HG03575 (cell line): Measurements from ENCODE around the gene CHCHD3.

Experiments used
- ATAC-seq: cut with Tn5 transposase; IDR thresholded peaks from one replicate; pipeline ENCODE4 v1.9.1; 2021; ENCODE audit not compliant: unreplicated experiment, insufficient number of reproducible peaks, low FRiP score; ENCODE audit errors: extremely low read depth

Gene CHCHD3

DNA sequence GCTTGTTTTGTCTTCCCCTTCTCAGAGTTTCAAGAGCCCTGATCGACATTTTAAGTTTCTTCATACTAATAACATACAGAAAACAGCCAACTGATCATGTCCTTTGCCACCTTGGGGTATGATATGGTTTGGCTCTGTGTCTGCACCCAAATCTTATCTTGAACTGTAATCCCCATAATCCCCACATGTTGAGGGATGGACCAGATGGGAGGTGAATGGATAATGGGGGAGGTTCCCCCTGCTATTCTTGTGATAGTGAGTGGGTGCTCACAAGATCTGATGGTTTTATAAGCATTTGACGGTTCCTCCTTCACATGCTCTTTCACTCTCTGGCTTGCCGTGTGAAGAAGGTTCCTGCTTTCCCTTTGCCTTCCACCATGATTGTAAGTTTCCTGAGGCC, 190.3 kb downstream of the CHCHD3 start:
- no peak for ATAC-seq

DNA sequence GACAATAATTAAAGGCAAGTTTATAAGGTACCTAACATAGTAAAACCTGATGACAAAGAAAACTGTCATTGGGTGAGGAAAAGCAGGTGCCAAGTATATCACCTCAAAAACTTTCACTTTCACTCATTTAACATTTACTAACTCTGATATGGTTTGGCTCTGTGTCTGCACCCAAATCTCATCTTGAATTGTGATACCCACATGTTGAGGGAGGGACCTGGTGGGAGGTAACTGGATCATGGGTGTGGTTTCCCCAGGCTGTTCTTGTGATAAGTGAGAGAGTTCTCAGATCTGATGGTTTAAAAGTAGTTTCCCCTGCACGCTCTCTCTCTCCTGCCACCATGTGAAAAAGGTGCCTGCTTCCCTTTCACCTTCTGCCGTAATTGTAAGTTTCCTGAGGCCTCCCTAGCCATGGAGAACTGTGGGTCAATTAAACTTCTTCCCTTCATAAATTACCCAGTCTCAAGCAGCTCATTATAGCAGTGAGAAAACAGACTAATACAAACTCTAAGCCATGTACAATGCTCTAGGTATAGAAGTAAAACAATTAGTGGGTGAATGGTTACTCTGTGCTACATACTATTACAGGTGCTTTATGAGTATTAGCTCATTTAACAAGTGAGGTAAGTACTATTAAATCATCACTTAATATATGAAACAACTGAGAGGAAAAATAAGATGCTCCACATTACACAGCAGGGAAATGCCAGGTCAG, 199.0 kb downstream of the CHCHD3 start:
- ATAC-seq: no peak

DNA sequence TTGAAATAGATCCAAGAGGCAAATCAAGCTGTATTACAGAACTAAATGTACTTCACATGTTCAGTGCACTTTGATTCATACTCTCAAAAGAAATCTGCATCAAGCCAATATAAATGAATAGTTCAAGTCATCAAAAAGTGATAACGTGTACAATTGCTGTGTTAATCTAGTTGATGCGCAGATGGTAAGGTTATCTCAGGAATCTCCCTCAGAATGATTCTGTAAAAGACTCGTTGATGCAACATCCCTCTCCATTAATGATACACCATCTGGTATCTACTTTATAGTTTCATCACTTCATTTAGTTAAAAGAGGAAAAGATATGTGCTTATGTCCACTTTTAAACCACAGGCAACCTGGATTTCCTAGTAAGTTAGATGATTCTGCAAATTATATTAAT, 200.6 kb downstream of the CHCHD3 start:
- ATAC-seq: no peak

DNA sequence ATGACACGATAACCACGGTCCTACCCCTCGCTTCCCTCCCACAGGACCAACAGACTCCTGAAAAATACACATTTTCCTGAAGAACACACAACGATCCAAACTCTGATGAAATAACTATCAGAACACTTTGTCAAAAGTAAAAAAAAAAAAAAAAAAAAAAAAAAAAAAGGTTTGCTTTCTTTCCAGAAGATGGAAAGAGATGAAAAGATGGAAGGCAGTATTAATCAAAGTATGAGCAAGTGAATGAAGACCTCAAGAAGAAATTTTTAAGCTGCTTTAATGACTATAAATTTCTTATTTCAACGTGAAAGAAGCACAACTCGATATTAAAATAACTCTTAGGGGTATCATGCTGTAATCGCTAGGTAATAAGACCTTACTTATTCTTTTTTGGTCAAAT, 202.3 kb downstream of the CHCHD3 start:
- ATAC-seq: no peak

DNA sequence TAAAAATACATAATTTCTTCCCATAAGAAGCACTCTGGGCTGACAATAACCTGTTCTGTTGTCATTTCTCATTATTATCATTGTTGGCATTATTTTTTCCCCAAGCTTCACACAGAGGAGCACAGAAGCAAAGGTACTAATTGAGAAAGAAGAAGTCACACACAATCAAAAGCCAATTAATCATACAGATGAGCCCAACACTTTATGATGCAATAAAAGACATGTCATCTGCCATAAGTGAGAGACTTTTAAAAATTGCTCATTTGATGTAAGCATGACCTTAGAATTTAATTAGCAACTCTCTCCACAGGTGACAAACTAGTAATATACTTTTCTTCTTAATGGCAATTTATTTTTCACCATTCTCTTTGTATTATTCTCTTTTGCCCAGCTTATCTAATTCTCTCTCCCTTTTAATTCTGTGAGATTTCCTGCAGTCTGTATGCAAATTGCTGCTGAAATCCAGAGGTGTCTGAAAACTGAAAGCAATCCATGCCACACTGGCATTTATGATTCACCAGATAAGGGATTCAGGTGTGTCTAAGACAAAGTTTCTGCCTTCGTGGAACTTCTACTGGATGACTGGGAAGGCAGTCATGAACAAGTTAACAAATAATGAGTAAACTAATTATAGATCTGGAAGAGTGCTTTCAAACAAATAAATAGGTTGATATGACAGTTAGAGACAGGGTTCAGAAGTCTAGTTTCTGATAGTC, 203.5 kb downstream of the CHCHD3 start:
- ATAC-seq: no peak

GRCh38 chr7:132877573-132877972, 204.3 kb downstream of the CHCHD3 start:
- no peak for ATAC-seq

DNA sequence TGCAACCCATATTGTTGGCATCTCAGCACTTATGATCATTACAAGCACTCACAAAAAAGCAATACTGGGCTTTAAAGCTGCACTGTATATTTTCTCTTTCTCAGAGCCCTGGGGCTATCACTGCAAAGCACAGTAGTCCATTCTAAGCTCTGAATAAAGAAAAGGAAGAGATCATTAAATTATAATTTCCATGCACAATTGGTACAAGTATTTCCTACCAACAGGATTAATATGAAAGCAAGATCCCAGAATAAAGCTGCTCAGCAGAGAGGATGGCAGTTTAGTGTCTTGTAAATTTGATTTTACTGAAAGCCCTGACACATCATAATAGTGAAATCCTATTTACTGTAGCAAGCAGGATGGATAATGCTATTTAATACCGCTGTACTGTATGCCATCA, 205.3 kb downstream of the CHCHD3 start:
- no peak for ATAC-seq

- no peak for ATAC-seq
Observed at GRCh38 chr7:132872034-132872433, 209.9 kb downstream of the CHCHD3 start.

DNA sequence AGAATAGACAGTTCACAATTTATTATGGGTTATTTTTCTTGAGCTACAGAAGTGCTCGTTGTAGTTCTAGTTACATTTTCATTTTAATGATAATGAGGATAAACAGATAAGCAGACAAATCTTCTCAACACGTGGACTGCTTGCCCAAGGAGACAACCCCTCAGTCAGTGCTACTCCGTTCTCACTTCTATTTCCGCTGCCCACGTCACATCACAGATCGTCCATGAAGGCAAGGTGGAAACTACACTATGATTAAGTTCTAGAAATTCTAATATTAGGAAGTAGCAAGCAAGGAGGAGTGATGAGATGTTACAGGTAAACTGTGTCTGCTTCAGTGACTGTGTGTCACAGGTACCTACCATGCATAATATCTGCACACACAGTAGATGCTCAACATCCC, 210.5 kb downstream of the CHCHD3 start:
- ATAC-seq: no peak

GRCh38 chr7:132869166-132869861, 212.6 kb downstream of the CHCHD3 start:
- ATAC-seq: no peak

- no peak for ATAC-seq
Observed at GRCh38 chr7:132866551-132866950, 215.3 kb downstream of the CHCHD3 start.

GRCh38 chr7:132866144-132866531, 215.8 kb downstream of the CHCHD3 start:
- ATAC-seq: no peak

DNA sequence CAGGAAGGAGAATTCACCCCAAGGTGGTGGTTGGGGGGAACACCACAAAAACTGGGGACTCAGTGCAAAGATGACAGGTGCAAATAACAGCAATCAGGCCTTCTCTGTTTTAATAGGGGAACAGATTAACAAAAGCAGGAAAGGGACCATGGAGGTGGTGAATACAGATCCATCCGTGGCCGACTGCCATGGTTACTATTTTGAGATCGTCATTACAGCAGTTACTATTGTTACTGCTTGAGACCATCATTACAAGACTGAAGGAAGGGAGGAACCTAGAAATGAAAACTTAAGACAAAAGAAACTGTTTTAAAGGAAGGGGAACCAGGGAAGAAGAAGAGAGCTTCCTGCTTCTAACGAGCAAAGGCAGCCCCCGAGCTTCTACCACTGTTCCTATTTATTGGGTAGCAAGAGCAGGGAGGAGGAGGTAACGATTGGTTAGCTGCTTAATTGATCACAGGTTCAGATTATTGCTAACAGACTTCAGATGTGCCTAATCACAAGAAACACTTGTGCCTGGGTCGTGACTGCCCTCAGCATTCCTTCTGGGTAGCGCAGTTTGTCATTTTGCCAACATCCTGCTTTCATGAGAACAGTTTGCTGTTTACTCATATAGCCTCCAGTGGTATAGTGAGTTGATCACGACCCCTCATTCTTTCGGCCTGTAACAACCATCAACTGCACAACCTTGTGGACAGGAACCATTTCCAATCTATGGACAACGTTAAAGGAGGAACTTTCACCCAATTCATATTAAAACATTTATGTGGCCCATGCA, 216.3 kb downstream of the CHCHD3 start:
- no peak for ATAC-seq

DNA sequence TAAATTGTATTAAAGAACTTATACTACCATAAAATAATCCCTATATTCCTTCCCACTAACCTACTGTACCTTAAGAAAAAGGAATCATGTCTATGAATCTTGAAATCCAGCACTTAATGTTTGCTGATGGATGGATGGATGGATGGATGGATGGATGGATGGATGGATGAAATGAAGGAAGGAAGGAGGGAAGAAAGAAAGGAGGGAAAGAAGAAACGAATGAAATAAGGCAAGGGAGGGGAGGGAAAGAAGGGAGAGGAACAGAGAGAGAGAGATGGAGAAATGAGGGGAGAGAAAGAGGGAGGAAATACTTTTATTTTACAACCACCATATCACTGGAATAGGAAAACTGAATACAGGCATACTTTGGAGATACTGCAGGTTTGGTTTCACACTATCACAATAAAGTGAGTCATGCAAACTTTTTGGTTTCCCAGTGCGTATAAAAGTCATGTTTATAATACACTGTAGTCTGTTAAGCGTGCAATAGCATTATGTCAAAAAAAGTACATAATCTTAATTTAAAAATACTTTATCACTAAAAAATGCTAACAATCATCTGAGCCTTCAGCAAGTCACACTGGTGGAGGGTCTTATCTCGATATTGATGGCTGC, 219.8 kb downstream of the CHCHD3 start:
- no peak for ATAC-seq

DNA sequence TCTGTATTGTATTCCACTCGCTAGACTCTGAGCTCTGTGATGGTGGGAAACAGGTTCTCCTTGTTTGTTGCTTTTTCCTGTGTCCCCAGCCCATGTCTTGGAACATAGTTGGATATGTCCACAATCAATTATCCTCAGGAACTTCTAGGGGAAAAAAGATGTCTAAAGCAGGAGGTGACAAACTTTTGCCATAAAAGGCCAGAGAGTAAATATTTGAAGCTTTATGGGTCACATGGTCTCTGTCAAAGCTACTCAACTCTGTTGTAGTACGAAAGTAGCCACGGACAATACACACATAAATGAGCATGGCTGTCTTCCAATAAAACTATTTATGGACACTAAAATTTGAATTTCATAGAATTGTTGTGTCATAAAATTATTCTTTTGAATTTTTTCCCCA, 220.5 kb downstream of the CHCHD3 start:
- ATAC-seq: no peak

GRCh38 chr7:132859199-132859598, 222.7 kb downstream of the CHCHD3 start:
- no peak for ATAC-seq

- no peak for ATAC-seq
Observed at GRCh38 chr7:132858760-132859159, 223.1 kb downstream of the CHCHD3 start.

- ATAC-seq: no peak
Observed at GRCh38 chr7:132858251-132858650, 223.6 kb downstream of the CHCHD3 start.

GRCh38 chr7:132857703-132858102, 224.2 kb downstream of the CHCHD3 start:
- ATAC-seq: no peak
